Muscle of leg (tissue), 11 donors: Measurements from ENCODE around the gene PLEKHA5. TPM values are rescaled to one million over a fixed set of nuclear protein-coding genes. Genes with fewer than 3 reads are reported as not detected.
"Not testable (repeated sequence)": the region's sequence is repeated elsewhere in the genome, so short reads cannot be mapped to it uniquely, and the experiment has no call there.

ENCODE experiments used
- DNase-seq: peaks from one replicate; pipeline ENCODE4 v3.0.0; 2013
- H3K27ac ChIP-seq: one replicate; pipeline ENCODE4 v1.5.1; 2013; ENCODE audit warnings: mild to moderate bottlenecking, low read length, control low read depth
- H3K27me3 ChIP-seq: one replicate; pipeline ENCODE4 v1.6.1; 2013; ENCODE audit warnings: low read length; ENCODE audit not compliant: control insufficient read depth, insufficient read depth
- H3K36me3 ChIP-seq: one replicate; pipeline ENCODE4 v1.6.1; 2013; ENCODE audit warnings: low read length; ENCODE audit not compliant: control insufficient read depth, insufficient read depth
- H3K4me1 ChIP-seq: one replicate; pipeline ENCODE4 v1.6.1; 2013; ENCODE audit warnings: low read length; ENCODE audit not compliant: control insufficient read depth, insufficient read depth
- H3K4me3 ChIP-seq: one replicate; pipeline ENCODE4 v1.5.1; 2013; ENCODE audit warnings: low read length, control low read depth
- H3K9me3 ChIP-seq: replicated peaks from 2 replicates; pipeline ENCODE4 v1.6.1; 2013; ENCODE audit warnings: low read depth, low read length; ENCODE audit not compliant: control insufficient read depth
- WGBS: methylation state at CpG from one replicate; pipeline ENCODE4 v1.1.5; 2013; ENCODE audit warnings: missing lambda C conversion rate; ENCODE audit not compliant: insufficient coverage; 5-methylcytosine and 5-hydroxymethylcytosine counted together
- polyA plus RNA-seq, 8 donors: library from polyadenylated mRNA; unstranded; fragments of 120-200 nt; gene quantifications; one replicate each; pipeline versions ENCODE4 v1.2.1 to v1.2.3, GENCODE V29; 2013; ENCODE audit warnings: inconsistent platforms in 1 of 8, low replicate concordance in 1 of 8; ENCODE audit not compliant: insufficient read length in 8 of 8, insufficient read depth in 1 of 8
- total RNA-seq: library from RNA; stranded (reverse); fragments of 120-200 nt; gene quantifications from one replicate; pipeline ENCODE4 v1.2.4, GENCODE V29; 2013

Gene PLEKHA5
- total and polyA plus RNA-seq, 9 donors, result 13.2 to 24.6 (median 17.1) TPM

DNA sequence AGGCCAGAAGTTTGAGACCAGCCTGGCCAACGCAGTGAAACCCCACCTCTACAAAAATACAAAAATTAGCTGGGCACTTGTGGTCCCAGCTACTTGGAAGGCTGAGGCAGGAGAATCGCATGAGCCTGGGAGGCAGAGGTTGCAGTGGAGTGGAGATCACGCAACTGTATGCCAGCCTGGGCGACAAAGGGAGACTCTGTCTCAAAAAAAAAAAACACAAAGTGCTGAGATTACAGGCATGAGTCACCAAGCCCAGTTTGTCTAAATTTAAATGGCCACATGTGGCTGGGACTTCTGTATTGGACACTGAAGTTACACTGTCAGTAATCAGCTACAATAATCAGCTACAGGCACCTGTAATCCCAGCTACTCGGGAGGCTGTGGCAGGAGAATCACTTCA lies 208.9 kb downstream of the PLEKHA5 start:
- Histone ChIP-seq H3K27ac (no peak overlapping the region), H3K4me1 (no peaks in the 10 kb centered on the region), H3K4me3 (no peak overlapping the region), H3K9me3 (peaks cover 5% of the 10 kb centered on the region), H3K27me3 (no peaks in the 10 kb centered on the region), H3K36me3 (peaks cover 6% of the 10 kb centered on the region)
- WGBS, result 100% methylated on average over 3 of the region's 5 CpGs
- DNase-seq, result no peak

GRCh38 chr12:19350850-19351249 lies 221.3 kb downstream of the PLEKHA5 start:
- DNase-seq, H3K27me3 ChIP-seq, H3K4me1 ChIP-seq, H3K9me3 ChIP-seq, H3K27ac ChIP-seq, H3K36me3 ChIP-seq, H3K4me3 ChIP-seq: not testable (repeated sequence)
- 100% methylated on average over 1 of the region's 4 CpGs for WGBS

DNA sequence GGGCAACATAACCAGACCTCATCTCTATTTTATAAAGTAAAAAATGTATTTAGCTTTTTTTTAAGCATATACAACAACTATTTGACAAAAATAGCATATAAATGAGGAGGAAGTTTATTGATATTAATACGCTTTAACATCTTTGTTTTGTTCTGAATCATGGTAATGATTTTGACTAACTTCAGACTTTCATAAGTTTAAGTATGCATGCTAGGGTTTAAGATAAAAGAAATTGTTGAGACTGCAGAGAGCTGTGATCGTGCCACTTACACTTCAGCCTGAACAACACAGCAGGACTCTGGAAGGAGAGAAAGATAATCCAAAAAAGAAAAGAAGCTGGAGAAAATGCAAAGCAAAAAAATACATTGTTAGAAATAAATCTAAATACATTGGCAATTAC lies 221.8 kb downstream of the PLEKHA5 start:
- DNase-seq, result no peak
- H3K36me3 ChIP-seq, result peaks cover 9% of the 10 kb centered on the region
- H3K27me3 ChIP-seq, result no peaks in the 10 kb centered on the region
- no CpG with 5 or more reads among the region's 2 CpGs for WGBS
- H3K4me3 ChIP-seq, result no peak overlapping the region
- no peak overlapping the region for H3K27ac ChIP-seq
- no peaks in the 10 kb centered on the region for H3K4me1 ChIP-seq
- H3K9me3 ChIP-seq, result peaks cover 4% of the 10 kb centered on the region

- Histone ChIP-seq H3K36me3 (peaks cover 18% of the 10 kb centered on the region), H3K4me3 (no peak overlapping the region), H3K27ac (peak overlapping the region; percentile 93), H3K9me3 (no peaks in the 10 kb centered on the region), H3K4me1 (peaks cover 2% of the 10 kb centered on the region), H3K27me3 (no peaks in the 10 kb centered on the region)
- 0% methylated on average over 1 of the region's 6 CpGs for WGBS
- peak; percentile 95 for DNase-seq
Measured at GRCh38 chr12:19369691-19370148, 240.2 kb downstream of the PLEKHA5 start.

- H3K36me3 ChIP-seq, result peaks cover 6% of the 10 kb centered on the region
- DNase-seq, result no peak
- H3K27me3 ChIP-seq, result no peaks in the 10 kb centered on the region
- peaks cover 2% of the 10 kb centered on the region for H3K4me1 ChIP-seq
- no CpG with 5 or more reads among the region's 4 CpGs for WGBS
- H3K9me3 ChIP-seq, result no peaks in the 10 kb centered on the region
- no peak overlapping the region for H3K27ac ChIP-seq
- no peak overlapping the region for H3K4me3 ChIP-seq
Measured at GRCh38 chr12:19373586-19373985, 244.1 kb downstream of the PLEKHA5 start.

DNA sequence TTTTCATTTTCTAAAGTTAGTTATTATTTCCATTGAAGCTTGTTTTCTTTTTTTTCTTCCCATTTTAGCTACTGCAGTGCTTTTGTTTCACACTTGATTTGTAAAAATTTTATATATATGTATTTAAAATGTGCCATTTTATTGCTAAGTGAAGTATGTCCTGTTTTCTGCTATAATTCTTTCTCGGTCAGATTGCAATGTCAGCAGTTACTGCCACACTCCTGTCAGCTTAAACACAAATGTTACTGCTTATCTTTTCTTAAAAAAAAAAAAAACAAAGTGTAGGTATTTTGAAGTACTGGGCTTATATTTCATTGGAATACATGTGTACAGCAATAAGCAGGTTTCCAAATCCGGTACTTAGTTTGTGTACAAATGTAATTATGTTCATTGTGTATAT lies 246.4 kb downstream of the PLEKHA5 start:
- H3K4me3 ChIP-seq, result no peak overlapping the region
- DNase-seq, result no peak
- peaks cover 11% of the 10 kb centered on the region for H3K36me3 ChIP-seq
- H3K4me1 ChIP-seq, result no peaks in the 10 kb centered on the region
- no peak overlapping the region for H3K27ac ChIP-seq
- no peaks in the 10 kb centered on the region for H3K27me3 ChIP-seq
- WGBS, result no CpG with 5 or more reads among the region's 2 CpGs
- H3K9me3 ChIP-seq, result no peaks in the 10 kb centered on the region

GRCh38 chr12:19376691-19377090 lies 247.2 kb downstream of the PLEKHA5 start:
- H3K36me3 ChIP-seq, result peaks cover 6% of the 10 kb centered on the region
- no peaks in the 10 kb centered on the region for H3K9me3 ChIP-seq
- no peaks in the 10 kb centered on the region for H3K27me3 ChIP-seq
- DNase-seq, result no peak
- H3K4me1 ChIP-seq, result no peaks in the 10 kb centered on the region
- no CpG with 5 or more reads among the region's 5 CpGs for WGBS
- H3K27ac ChIP-seq, result no peak overlapping the region
- H3K4me3 ChIP-seq, result no peak overlapping the region

DNA sequence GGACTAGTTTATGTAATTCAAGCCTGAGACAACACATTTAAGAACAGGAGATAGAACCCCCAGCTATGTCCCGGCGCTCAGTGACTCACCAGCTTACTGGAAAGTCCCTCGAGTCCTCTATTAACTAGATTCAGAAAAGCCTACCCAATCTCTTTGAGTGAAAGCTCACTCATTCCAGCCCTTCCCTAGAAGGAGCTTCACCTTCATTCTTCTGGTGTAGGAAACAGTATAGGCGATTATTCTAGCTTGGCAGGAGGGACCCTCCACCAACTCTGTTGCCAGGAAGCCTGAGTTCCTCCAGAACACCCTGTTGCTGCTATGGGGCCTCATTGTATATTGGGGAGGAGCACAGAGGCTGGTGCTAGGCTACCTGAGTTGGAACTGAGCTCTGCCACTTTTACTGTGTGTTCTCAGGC lies 252.6 kb downstream of the PLEKHA5 start:
- DNase-seq, result peak; percentile 46
- H3K36me3 ChIP-seq, result peaks cover 6% of the 10 kb centered on the region
- no peak overlapping the region for H3K4me3 ChIP-seq
- no peaks in the 10 kb centered on the region for H3K9me3 ChIP-seq
- H3K27ac ChIP-seq, result peak overlapping the region; percentile 6
- H3K4me1 ChIP-seq, result peaks cover 6% of the 10 kb centered on the region
- no peaks in the 10 kb centered on the region for H3K27me3 ChIP-seq
- WGBS, result 30% methylated on average over 2 of the region's 4 CpGs

GRCh38 chr12:19382563-19382962 lies 253.0 kb downstream of the PLEKHA5 start:
- WGBS, result 89% methylated on average over 3 of the region's 9 CpGs
- Histone ChIP-seq H3K27me3 (no peaks in the 10 kb centered on the region), H3K36me3 (peaks cover 6% of the 10 kb centered on the region), H3K4me3 (no peak overlapping the region), H3K27ac (peak overlapping the region; percentile 6), H3K4me1 (peaks cover 9% of the 10 kb centered on the region), H3K9me3 (no peaks in the 10 kb centered on the region)
- no peak for DNase-seq

DNA sequence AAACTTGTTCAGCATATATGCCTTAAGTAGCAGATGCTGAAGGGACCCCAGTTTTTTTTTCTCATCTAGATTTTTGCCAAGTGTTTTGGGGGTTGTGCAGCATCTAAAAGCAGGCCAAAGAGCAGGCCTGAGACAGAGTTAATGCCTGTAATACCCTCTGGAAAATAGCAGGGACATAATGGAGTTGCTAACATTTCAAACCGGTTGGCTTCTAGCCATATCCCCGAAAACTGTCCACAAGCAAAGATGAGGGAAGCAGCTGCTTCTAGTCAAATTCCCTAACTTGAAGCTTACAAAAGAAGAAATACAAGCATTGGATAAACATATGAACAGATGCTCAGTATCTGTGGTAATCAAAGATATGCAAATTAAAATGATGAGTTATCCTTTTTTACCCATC lies 257.6 kb downstream of the PLEKHA5 start:
- H3K4me3 ChIP-seq, result no peak overlapping the region
- WGBS, result no CpG with 5 or more reads among the region's 2 CpGs
- H3K36me3 ChIP-seq, result no peaks in the 10 kb centered on the region
- peaks cover 29% of the 10 kb centered on the region for H3K4me1 ChIP-seq
- no peaks in the 10 kb centered on the region for H3K9me3 ChIP-seq
- peak overlapping the region; percentile 83 for H3K27ac ChIP-seq
- peak; percentile 94 for DNase-seq
- no peaks in the 10 kb centered on the region for H3K27me3 ChIP-seq

DNA sequence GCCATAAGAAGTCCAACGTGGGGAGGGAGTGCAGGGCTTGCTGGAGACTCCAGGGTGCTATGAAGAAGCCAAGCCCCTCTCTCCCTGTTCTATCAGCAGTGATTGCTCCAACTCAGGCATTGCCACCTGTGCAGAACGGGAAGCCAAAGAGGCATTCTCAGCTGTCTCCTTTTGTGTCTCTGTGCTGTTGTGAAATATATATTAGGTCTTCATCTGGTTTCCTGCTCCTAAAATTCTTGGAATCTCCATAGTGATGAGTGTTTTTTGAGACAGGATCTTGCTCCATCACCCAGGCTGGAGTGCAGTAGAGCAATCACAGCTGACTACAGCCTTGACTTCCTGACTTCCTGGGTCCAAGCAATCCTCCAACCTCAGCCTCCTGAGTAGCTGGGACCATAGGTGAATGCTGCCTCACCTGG lies 258.6 kb downstream of the PLEKHA5 start:
- peak; percentile 92 for DNase-seq
- no peak overlapping the region for H3K4me3 ChIP-seq
- peaks cover 25% of the 10 kb centered on the region for H3K4me1 ChIP-seq
- WGBS, result 0% methylated on average over 1 of the region's 2 CpGs
- H3K9me3 ChIP-seq, result no peaks in the 10 kb centered on the region
- no peaks in the 10 kb centered on the region for H3K27me3 ChIP-seq
- peak overlapping the region; percentile 83 for H3K27ac ChIP-seq
- H3K36me3 ChIP-seq, result no peaks in the 10 kb centered on the region
